HL-60 (cell line): ENCODE data around the gene PTPRK.

Experiments used
- POLR2AphosphoS5 ChIP-seq: IDR thresholded peaks from 2 replicates; pipeline ENCODE4 v1.6.1; 2012; ENCODE audit warnings: low read depth
- REST ChIP-seq: IDR thresholded peaks from 2 replicates; pipeline ENCODE4 v1.6.1; 2012; ENCODE audit warnings: low read depth; ENCODE audit not compliant: insufficient replicate concordance

GRCh38 chr6:128491100-128491581, 29.3 kb downstream of the PTPRK start:
- TF ChIP-seq REST (no peak), POLR2AphosphoS5 (no peak)
